GM12874 (cell line): ENCODE data around the gene CCDC150.
A peak's percentile ranks its signal among the peaks of the same experiment; 100 is the strongest.

Experiments used
- TF ChIP-seq, protein P1 (sequence below): IDR thresholded peaks from 2 replicates; pipeline ENCODE4 v1.5.1; 2011; ENCODE audit warnings: low read depth, mild to moderate bottlenecking, control low read depth, low read length, moderate library complexity; ENCODE audit not compliant: insufficient read depth

Gene CCDC150

DNA sequence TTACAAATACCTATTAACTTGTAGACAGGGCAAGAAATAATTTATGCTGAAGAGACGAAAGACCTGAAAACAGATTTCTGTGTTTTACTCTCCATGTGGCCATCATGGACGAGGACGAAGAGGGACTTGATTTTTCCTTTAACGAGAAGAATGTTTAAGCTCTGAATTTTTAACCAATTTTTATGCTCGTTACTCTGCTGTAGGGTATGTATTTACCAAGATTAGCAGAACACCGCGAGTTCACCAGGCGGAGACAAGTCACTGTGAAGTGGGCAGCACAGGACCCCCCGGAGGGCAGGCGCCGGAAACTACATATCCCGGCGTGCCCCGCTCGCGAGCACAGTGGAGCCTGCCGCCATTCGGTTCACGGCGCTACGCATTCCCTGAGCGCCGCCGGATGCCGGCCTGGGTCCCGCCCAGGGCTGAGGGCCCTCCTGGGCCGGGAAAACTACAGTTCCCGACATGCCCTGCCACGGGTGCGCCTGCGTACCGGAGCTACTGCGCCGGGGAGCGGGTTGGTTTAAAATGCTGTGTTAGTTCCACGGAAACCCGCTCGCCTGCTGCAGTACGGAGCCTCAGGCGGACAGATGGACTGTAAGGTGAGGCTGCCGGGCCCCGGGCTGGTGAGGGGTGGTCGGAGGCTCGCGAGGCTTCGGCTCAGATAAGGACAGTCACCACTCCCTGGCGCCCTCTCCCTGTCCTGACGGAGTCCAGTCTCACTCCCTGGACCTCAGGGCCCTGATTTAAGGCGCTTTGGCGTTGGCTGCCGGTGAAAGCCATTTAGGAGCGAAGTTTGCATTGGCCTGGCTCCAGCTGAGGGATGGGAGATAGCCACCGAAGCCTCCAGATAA lies at the start of gene CCDC150:
CCDC150 (plus strand) TSS at position 536 of the 851 bp plus-strand sequence; CDS start at position 588, 52 bp downstream.
- TF ChIP-seq, protein P1, sequence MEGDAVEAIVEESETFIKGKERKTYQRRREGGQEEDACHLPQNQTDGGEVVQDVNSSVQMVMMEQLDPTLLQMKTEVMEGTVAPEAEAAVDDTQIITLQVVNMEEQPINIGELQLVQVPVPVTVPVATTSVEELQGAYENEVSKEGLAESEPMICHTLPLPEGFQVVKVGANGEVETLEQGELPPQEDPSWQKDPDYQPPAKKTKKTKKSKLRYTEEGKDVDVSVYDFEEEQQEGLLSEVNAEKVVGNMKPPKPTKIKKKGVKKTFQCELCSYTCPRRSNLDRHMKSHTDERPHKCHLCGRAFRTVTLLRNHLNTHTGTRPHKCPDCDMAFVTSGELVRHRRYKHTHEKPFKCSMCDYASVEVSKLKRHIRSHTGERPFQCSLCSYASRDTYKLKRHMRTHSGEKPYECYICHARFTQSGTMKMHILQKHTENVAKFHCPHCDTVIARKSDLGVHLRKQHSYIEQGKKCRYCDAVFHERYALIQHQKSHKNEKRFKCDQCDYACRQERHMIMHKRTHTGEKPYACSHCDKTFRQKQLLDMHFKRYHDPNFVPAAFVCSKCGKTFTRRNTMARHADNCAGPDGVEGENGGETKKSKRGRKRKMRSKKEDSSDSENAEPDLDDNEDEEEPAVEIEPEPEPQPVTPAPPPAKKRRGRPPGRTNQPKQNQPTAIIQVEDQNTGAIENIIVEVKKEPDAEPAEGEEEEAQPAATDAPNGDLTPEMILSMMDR: no peak

DNA sequence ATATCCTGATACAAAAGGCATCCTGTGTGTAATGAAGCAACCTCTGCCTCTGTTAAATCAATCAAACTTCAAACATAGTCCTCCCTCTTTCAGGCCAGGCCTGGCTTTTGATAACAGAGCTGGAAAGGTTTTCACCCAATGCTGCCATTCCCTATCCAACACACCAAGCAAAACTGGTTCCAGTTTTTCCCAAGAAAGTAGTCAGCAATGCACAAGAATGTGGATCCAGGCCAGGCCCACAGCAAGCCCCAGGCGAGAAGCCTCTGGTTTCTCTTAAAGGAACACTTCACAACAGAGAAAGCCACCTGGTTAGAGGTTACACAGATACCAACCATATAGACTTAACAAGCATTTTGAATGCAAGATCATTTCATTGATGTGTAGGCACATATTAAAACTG lies 49.2 kb upstream of the CCDC150 start:
- TF ChIP-seq, protein P1: no peak

DNA sequence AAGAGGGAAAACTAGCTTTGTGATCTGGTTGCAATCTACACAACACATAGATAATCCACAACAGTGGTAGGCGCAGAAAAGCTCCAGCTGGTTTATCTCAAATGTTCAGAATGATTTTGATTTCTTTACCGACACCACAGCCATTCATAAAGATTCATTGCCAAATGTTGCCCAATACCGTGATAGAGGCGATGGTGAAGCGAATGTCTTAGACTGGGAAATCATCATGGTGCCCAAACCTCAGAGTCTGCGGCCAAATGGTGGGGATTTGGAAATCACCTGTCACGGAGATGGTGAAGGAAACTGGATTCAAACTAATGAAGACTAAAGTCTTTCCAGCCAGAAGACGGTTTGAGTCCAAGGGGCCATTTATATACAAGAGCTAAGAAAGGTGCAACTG lies 48.5 kb upstream of the CCDC150 start:
- TF ChIP-seq, protein P1: no peak

DNA sequence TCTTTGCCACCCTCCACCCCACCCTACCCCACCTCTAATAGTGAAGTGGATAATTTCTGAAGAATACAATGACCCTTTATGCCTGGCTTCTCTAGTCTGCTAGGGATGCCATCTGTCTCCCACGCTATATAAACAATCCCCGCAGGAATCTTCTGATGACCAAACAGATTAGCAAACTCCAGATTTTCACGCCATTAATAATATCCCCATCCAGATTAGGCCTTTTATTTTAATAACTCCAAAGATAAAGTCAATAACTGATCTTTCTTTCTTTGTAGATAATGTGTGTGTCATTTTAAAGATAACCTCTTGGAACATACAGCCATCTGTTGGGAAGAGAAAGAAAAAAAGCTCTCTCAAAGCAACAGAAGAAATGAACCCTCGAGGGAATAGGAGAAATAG lies 47.9 kb upstream of the CCDC150 start:
- TF ChIP-seq, protein P1: no peak

DNA sequence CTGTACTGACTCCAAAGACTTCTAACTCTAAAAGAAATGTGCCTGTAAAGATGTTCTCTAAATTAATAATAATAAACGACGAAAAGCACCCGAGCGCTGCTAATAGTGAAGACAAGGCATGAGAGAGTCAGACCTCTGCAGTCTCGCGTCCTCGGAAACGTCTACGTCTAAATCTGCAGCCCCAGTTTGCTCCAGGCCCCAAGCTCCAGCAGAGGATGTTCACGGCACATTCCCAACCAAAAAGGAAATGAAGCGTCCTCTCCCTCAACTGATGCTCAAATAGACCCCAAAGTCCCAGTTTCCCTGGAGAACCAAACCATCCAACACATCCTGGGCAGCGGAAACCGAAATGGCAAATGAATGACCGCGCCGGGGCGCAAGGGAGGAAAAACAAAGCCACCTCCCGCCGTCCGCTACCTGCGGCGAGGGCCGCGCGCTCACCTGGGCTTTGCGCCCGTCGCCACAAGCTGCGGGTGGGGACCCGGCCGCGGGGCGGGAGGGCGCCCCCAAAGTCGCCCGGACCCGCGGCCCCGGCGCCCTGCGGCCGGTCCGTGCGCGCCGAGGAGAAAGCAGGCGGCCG lies 47.1 kb upstream of the CCDC150 start:
- TF ChIP-seq, protein P1: no peak

DNA sequence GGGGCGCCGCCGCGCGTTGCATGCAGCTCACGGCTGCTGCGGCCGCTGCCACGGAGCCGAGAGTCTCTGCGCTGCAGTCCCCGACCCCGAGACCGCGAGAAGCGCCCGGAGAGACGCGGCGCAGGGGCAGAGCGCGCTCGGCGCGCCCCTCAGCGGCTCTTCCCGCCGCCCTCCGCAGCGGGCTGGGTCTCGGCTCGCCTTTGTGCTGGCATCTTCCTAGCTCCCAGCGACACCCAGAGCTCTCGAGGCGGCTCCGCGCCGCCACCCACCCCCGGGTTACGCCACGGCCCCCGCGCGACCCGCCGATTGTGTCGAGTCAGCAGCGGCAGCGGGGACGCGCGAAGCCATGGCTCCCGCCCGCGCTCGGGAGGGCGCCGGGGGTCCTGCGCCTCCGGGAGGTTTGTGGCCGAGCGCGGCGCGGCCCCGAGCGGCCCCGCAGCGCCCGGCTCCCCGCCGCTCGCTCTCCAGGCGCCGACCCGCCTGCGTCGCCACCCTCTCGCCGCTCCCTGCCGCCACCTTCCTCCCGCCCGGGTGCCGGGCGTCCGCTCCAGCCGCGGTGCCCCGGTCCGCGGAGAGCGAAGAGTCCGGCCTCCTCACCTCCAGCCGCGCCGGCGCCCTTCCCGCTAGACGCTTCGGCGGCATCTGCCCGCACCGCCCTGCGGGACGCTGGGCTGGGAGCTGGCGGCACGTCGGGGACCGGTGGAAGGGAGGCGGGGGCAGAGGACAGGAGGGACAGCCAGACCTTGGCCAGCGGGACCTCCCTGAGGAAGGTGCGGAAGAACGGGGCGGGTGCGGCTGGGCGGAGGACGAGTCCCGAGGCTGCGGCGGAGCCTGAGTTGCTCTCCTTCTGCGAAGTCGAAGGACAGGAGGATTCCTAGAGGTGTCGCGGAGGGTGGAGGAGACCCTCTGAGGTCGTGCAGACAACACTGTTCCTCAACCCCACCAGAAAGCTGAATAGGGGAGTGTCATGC lies 46.3 kb upstream of the CCDC150 start, which contains the start of gene HECW2:
HECW2 (minus strand) TSS at position 644 of the 971 bp plus-strand sequence.
- TF ChIP-seq, protein P1: 0 out of 2 replicates have a peak, but pooled peaks have one; percentile 7
